GM23338 (cell line): Measurements from ENCODE around the gene KCTD8. TPM values are rescaled to one million over a fixed set of nuclear protein-coding genes. Genes with fewer than 3 reads are reported as not detected.
A peak's percentile ranks its signal among the peaks of the same experiment; 100 is the strongest.

ENCODE experiments used
- ATAC-seq: fragments of 200-7000 bp; cut with Tn5 transposase; 3 replicates; pipeline ENCODE4 v1.9.1; 2020
- DNase-seq: peaks from one replicate; pipeline ENCODE4 v3.0.0-alpha.2; 2015; ENCODE audit warnings: low spot score
- H2AFZ ChIP-seq: fragments of 200-600 bp; sonication (generic); 2 replicates; pipeline ENCODE4 v1.8.0; 2016; ENCODE audit warnings: antibody characterized with exemption, mild to moderate bottlenecking, moderate library complexity
- H3F3A ChIP-seq: fragments of 200-600 bp; sonication (generic); replicated peaks from 2 replicates; pipeline ENCODE4 v1.8.0; 2017; ENCODE audit warnings: antibody characterized with exemption, mixed run types, low read depth
- H3K27ac ChIP-seq: fragments of 200-600 bp; sonication (generic); 2 replicates; pipeline ENCODE4 v1.6.1; 2016; ENCODE audit warnings: low read depth
- H3K27me3 ChIP-seq: fragments of 200-600 bp; sonication (generic); 2 replicates; pipeline ENCODE4 v1.8.0; 2016; ENCODE audit warnings: mild to moderate bottlenecking, mixed run types, moderate library complexity; ENCODE audit not compliant: insufficient read depth
- H3K36me3 ChIP-seq: fragments of 200-600 bp; sonication (generic); 2 replicates; pipeline ENCODE4 v1.8.0; 2016; ENCODE audit warnings: mild to moderate bottlenecking; ENCODE audit not compliant: insufficient read depth
- H3K4me1 ChIP-seq: fragments of 200-600 bp; sonication (generic); 2 replicates; pipeline ENCODE4 v1.8.0; 2016; ENCODE audit warnings: mild to moderate bottlenecking, moderate library complexity; ENCODE audit not compliant: insufficient read depth
- H3K4me2 ChIP-seq: fragments of 200-600 bp; sonication (generic); 2 replicates; pipeline ENCODE4 v1.7.1; 2017; ENCODE audit warnings: mixed run types
- H3K4me3 ChIP-seq: fragments of 200-600 bp; sonication (generic); 2 replicates; pipeline ENCODE4 v1.6.1; 2016; ENCODE audit warnings: mixed run types
- H3K79me2 ChIP-seq: fragments of 200-600 bp; sonication (generic); replicated peaks from 2 replicates; pipeline ENCODE4 v1.8.0; 2017; ENCODE audit warnings: mild to moderate bottlenecking; ENCODE audit not compliant: insufficient read depth
- H3K9me2 ChIP-seq: fragments of 200-600 bp; sonication (generic); 2 replicates; pipeline ENCODE4 v1.8.0; 2017; ENCODE audit not compliant: insufficient read depth
- H4K20me1 ChIP-seq: fragments of 200-600 bp; sonication (generic); replicated peaks from 2 replicates; pipeline ENCODE4 v1.8.0; 2017; ENCODE audit warnings: mild to moderate bottlenecking; ENCODE audit not compliant: insufficient read depth
- H3K27ac Mint-ChIP-seq: 2 replicates; pipeline ENCODE4 v1.8.0; 2020; ENCODE audit warnings: inconsistent platforms, mild to moderate bottlenecking, moderate library complexity, mixed read lengths
- H3K27me3 Mint-ChIP-seq: 3 replicates; pipeline ENCODE4 v1.8.0; 2022; ENCODE audit warnings: low read depth, mild to moderate bottlenecking, moderate library complexity, mixed read lengths, inconsistent platforms; ENCODE audit not compliant: insufficient read depth, poor library complexity
- H3K36me3 Mint-ChIP-seq: 3 replicates; pipeline ENCODE4 v1.8.0; 2021; ENCODE audit warnings: low read depth, mild to moderate bottlenecking, inconsistent platforms, moderate library complexity, mixed read lengths
- H3K4me1 Mint-ChIP-seq: 3 replicates; pipeline ENCODE4 v1.8.0; 2020; ENCODE audit warnings: mild to moderate bottlenecking, inconsistent platforms, mixed read lengths
- H3K4me3 Mint-ChIP-seq: 3 replicates; pipeline ENCODE4 v1.8.0; 2021; ENCODE audit warnings: moderate library complexity, mild to moderate bottlenecking, inconsistent platforms, mixed read lengths
- H3K9me3 Mint-ChIP-seq: 3 replicates; pipeline ENCODE4 v1.8.0; 2020; ENCODE audit warnings: moderate library complexity, mild to moderate bottlenecking, inconsistent platforms, mixed read lengths
- ETS1 ChIP-seq: IDR thresholded peaks from 2 replicates; pipeline ENCODE4 v1.6.1; 2016; ENCODE audit warnings: antibody characterized with exemption
- EZH2 ChIP-seq: fragments of 200-600 bp; sonication (generic); IDR thresholded peaks from one replicate; pipeline ENCODE4 v1.8.0; 2017; ENCODE audit warnings: antibody characterized with exemption, mild to moderate bottlenecking, low read depth; ENCODE audit not compliant: unreplicated experiment
- JUNB ChIP-seq: IDR thresholded peaks from one replicate; pipeline ENCODE4 v1.6.1; 2016; ENCODE audit warnings: antibody characterized with exemption; ENCODE audit not compliant: unreplicated experiment
- POLR2AphosphoS5 ChIP-seq: IDR thresholded peaks from 2 replicates; pipeline ENCODE4 v1.6.1; 2016; ENCODE audit warnings: antibody characterized with exemption, low read depth
- REST ChIP-seq: IDR thresholded peaks from one replicate; pipeline ENCODE4 v1.6.1; 2018; ENCODE audit warnings: antibody characterized with exemption; ENCODE audit not compliant: unreplicated experiment
- STAT1 ChIP-seq: IDR thresholded peaks from one replicate; pipeline ENCODE4 v1.6.1; 2016; ENCODE audit warnings: antibody characterized with exemption; ENCODE audit not compliant: unreplicated experiment
- ZNF462 ChIP-seq: fragments of 250-450 bp; sonication (Bioruptor Pico); IDR thresholded peaks from 2 replicates; pipeline ENCODE4 v1.5.0; 2020; ENCODE audit warnings: mild to moderate bottlenecking, moderate library complexity
- polyA plus RNA-seq: library from polyadenylated mRNA; unstranded; fragments of >200 nt; fragmentation: Nextera tagmentation; extraction: Ambion mirVana; gene quantifications from 2 replicates; pipeline ENCODE4 v1.2.1, GENCODE V29; 2016
- total RNA-seq: library from RNA; depleted of rRNA; stranded (reverse); fragments of >200 nt; shearing (Covaris generic); gene quantifications from 2 replicates; pipeline ENCODE4 v1.2.3, GENCODE V29; 2014

Gene KCTD8
- total and polyA plus RNA-seq, 2 experiments from 2014 or later, result 2.8 to 5.0 TPM

GRCh38 chr4:44462259-44462658 is 13.7 kb upstream of the KCTD8 start:
- Mint-ChIP-seq H3K9me3 (peaks cover 3% of the 10 kb centered on the region; the same call in 1 of the 3 replicates), H3K4me1 (no peaks in the 10 kb centered on the region), H3K27me3 (no peaks in the 10 kb centered on the region), H3K36me3 (no peaks in the 10 kb centered on the region), H3K4me3 (no peak overlapping the region), H3K27ac (no peak overlapping the region)
- no peak overlapping the region for H3K4me3 ChIP-seq
- no peaks in the 10 kb centered on the region for H3K36me3 ChIP-seq
- H3K27me3 ChIP-seq, result no peaks in the 10 kb centered on the region
- H3F3A ChIP-seq, result no peaks in the 10 kb centered on the region
- no peaks in the 10 kb centered on the region for H3K4me1 ChIP-seq
- H4K20me1 ChIP-seq, result no peaks in the 10 kb centered on the region
- DNase-seq (no peak), ATAC-seq (no peak)
- H3K27ac ChIP-seq, result no peak overlapping the region
- TF ChIP-seq ZNF462 (CRISPR knock-in tag) (no peak), STAT1 (no peak), POLR2AphosphoS5 (no peak), ETS1 (no peak), JUNB (no peak), REST (no peak), EZH2 (no peak)
- no peak overlapping the region for H3K4me2 ChIP-seq
- peak overlapping the region; percentile 3; the same call in 1 of the 2 replicates for H2AFZ ChIP-seq
- no peaks in the 10 kb centered on the region for H3K9me2 ChIP-seq
- no peaks in the 10 kb centered on the region for H3K79me2 ChIP-seq
